PC-9 (cell line): ENCODE data around the gene KRTAP5-10.

ENCODE experiments used
- EZH2 ChIP-seq: fragments of 200-600 bp; sonication (generic); IDR thresholded peaks from 2 replicates; pipeline ENCODE4 v1.8.0; 2017; ENCODE audit warnings: antibody characterized with exemption, low read depth
- TF ChIP-seq, protein P1 (sequence below): fragments of 200-600 bp; sonication (generic); conservative IDR thresholded peaks from 2 replicates; pipeline ENCODE4 v1.6.1; 2017; ENCODE audit warnings: mixed run types, antibody characterized with exemption, mild to moderate bottlenecking, moderate library complexity

DNA sequence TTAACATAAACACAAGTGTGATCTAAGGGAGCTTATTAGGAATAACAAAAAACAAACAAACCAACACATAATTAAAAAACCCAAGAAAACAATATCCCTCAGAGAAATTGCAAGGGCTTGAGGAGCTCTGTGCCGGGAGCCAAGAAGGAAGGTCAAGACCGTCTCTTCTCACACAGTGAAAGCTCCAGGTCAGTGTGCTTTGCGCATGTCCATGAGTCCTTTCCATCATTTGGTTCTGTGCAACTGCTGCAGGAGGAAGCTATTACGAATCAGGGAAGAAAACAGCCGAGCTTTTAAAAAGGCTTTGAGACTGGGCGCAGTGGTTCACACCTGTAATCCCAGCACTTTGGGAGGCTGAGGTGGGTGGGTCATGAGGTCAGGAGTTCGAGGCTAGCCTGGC lies 23.0 kb upstream of the KRTAP5-10 start:
- TF ChIP-seq EZH2 = no peak
- TF ChIP-seq, protein P1, sequence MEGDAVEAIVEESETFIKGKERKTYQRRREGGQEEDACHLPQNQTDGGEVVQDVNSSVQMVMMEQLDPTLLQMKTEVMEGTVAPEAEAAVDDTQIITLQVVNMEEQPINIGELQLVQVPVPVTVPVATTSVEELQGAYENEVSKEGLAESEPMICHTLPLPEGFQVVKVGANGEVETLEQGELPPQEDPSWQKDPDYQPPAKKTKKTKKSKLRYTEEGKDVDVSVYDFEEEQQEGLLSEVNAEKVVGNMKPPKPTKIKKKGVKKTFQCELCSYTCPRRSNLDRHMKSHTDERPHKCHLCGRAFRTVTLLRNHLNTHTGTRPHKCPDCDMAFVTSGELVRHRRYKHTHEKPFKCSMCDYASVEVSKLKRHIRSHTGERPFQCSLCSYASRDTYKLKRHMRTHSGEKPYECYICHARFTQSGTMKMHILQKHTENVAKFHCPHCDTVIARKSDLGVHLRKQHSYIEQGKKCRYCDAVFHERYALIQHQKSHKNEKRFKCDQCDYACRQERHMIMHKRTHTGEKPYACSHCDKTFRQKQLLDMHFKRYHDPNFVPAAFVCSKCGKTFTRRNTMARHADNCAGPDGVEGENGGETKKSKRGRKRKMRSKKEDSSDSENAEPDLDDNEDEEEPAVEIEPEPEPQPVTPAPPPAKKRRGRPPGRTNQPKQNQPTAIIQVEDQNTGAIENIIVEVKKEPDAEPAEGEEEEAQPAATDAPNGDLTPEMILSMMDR = no peak
